HEK293T (cell line): ENCODE results near the gene DDX3X.
A peak's percentile ranks its signal among the peaks of the same experiment; 100 is the strongest.

Experiments
- CTCF ChIA-PET: fragments of 350-600 bp; formaldehyde crosslinking; extraction: SDS; loops from one replicate; lab custom pipeline; 2021; ENCODE audit warnings: antibody characterized with exemption, inconsistent platforms; lab: Yijun Ruan, JAX
- POLR2A ChIA-PET: fragments of 350-600 bp; formaldehyde crosslinking; extraction: SDS; loops from one replicate; lab custom pipeline; 2020; ENCODE audit warnings: antibody characterized with exemption, inconsistent platforms; lab: Yijun Ruan, JAX
- DNase-seq: peaks from one replicate; pipeline ENCODE4 v3.0.0; 2012; ENCODE audit warnings: mixed read lengths; ENCODE audit errors: extremely low spot score
- ARNT ChIP-seq: fragments of 450-650 bp; IDR thresholded peaks from 2 replicates; pipeline ENCODE4 v1.6.1; 2017; ENCODE audit warnings: mild to moderate bottlenecking
- BHLHE40 ChIP-seq: fragments of 450-650 bp; IDR thresholded peaks from 2 replicates; pipeline ENCODE4 v1.6.1; 2016; ENCODE audit warnings: mild to moderate bottlenecking, moderate library complexity, borderline replicate concordance
- CTBP1 ChIP-seq: fragments of 450-650 bp; IDR thresholded peaks from 2 replicates; pipeline ENCODE4 v1.6.1; 2016; ENCODE audit warnings: borderline replicate concordance
- ELF4 ChIP-seq: fragments of 450-650 bp; IDR thresholded peaks from 2 replicates; pipeline ENCODE4 v1.6.1; 2017; ENCODE audit warnings: antibody characterized with exemption
- FOXA1 ChIP-seq: fragments of 450-650 bp; IDR thresholded peaks from 2 replicates; pipeline ENCODE4 v1.6.1; 2016; ENCODE audit warnings: mild to moderate bottlenecking
- FOXK2 ChIP-seq: fragments of 450-650 bp; IDR thresholded peaks from 2 replicates; pipeline ENCODE4 v1.6.1; 2016; ENCODE audit warnings: mild to moderate bottlenecking
- FOXM1 ChIP-seq: fragments of 450-650 bp; IDR thresholded peaks from 2 replicates; pipeline ENCODE4 v1.6.1; 2017; ENCODE audit warnings: mild to moderate bottlenecking, borderline replicate concordance
- HDGF ChIP-seq: fragments of 450-650 bp; IDR thresholded peaks from 2 replicates; pipeline ENCODE4 v1.6.1; 2017; ENCODE audit warnings: antibody characterized with exemption, borderline replicate concordance
- L3MBTL2 ChIP-seq: fragments of 450-650 bp; conservative IDR thresholded peaks from 2 replicates; pipeline ENCODE4 v1.6.1; 2016; ENCODE audit warnings: mild to moderate bottlenecking
- LEF1 ChIP-seq: fragments of 450-650 bp; IDR thresholded peaks from 2 replicates; pipeline ENCODE4 v1.6.1; 2017; ENCODE audit warnings: mild to moderate bottlenecking, borderline replicate concordance
- NFRKB ChIP-seq: fragments of 450-650 bp; IDR thresholded peaks from 2 replicates; pipeline ENCODE4 v1.6.1; 2016; ENCODE audit warnings: mild to moderate bottlenecking, moderate library complexity
- PKNOX1 ChIP-seq: fragments of 450-650 bp; IDR thresholded peaks from 2 replicates; pipeline ENCODE4 v1.6.1; 2016
- SP1 ChIP-seq: fragments of 450-650 bp; IDR thresholded peaks from 2 replicates; pipeline ENCODE4 v1.6.1; 2017
- SUZ12 ChIP-seq: fragments of 450-650 bp; IDR thresholded peaks from 2 replicates; pipeline ENCODE4 v1.6.1; 2016; ENCODE audit warnings: mild to moderate bottlenecking
- TARDBP ChIP-seq: fragments of 450-650 bp; IDR thresholded peaks from 2 replicates; pipeline ENCODE4 v1.6.1; 2016
- ZNF384 ChIP-seq: fragments of 450-650 bp; IDR thresholded peaks from 2 replicates; pipeline ENCODE4 v1.6.1; 2016

Gene DDX3X

GRCh38 chrX:41332005-41332404 is 2.0 kb upstream of the DDX3X start:
- ChIA-PET CTCF (interaction anchor here (0.6 kb wide), 1 partner anchor 22 kb away, joined by 3 read pairs; no protein-coding TSS in a partner anchor), POLR2A (interaction anchor here (0.9 to 1.0 kb wide), 2 partner anchors 9 to 110 kb away, joined by 3 read pairs; no protein-coding TSS in a partner anchor)
- DNase-seq, result no peak
- no peak for TF ChIP-seq CTBP1
- no peak for TF ChIP-seq FOXA1
- no peak for TF ChIP-seq NFRKB

- DNase-seq, result no peak
- CTCF ChIA-PET, result no interaction called here
- POLR2A ChIA-PET, result no interaction called here
- no peak for TF ChIP-seq LEF1
- no peak for TF ChIP-seq SUZ12
- no peak for TF ChIP-seq TARDBP
- no peak for TF ChIP-seq FOXM1
- no peak for TF ChIP-seq SP1
- TF ChIP-seq CTBP1, result no peak
- TF ChIP-seq PKNOX1, result no peak
- TF ChIP-seq L3MBTL2, result no peak
- no peak for TF ChIP-seq HDGF
- no peak for TF ChIP-seq BHLHE40
- TF ChIP-seq ARNT, result no peak
- no peak for TF ChIP-seq FOXA1
- no peak for TF ChIP-seq NFRKB
- no peak for TF ChIP-seq ELF4
- TF ChIP-seq FOXK2, result no peak
- no peak for TF ChIP-seq ZNF384
These were observed 1.5 kb upstream of the DDX3X start for GRCh38 chrX:41332408-41333002.

GRCh38 chrX:41333003-41333743 is 789 bp upstream of the DDX3X start:
- peak; percentile 82 for DNase-seq
- POLR2A ChIA-PET, result interaction anchor here (0.6 to 1.4 kb wide), 44 partner anchors 8 to 228 kb away, joined by 3 to 20 read pairs (median 5); no protein-coding TSS in a partner anchor
- CTCF ChIA-PET, result interaction anchor here (1.0 kb wide), 1 partner anchor 110 kb away, joined by 3 read pairs; no protein-coding TSS in a partner anchor
- TF ChIP-seq ELF4 (peak; percentile 68), TARDBP (peak; percentile 65; the same call in 1 of the 2 replicates), NFRKB (peak; percentile 97), BHLHE40 (peak; percentile 38; the same call in 1 of the 2 replicates), ARNT (no peak), LEF1 (no peak), FOXA1 (no peak), CTBP1 (peak; percentile 23; the same call in 1 of the 2 replicates), L3MBTL2 (peak; percentile 100)

GRCh38 chrX:41334363-41335197 is 618 bp downstream of the DDX3X start:
- CTCF ChIA-PET, result no interaction called here
- TF ChIP-seq L3MBTL2 (no peak; the same call in none of the 2 replicates), NFRKB (peak; percentile 63; the same call in 1 of the 2 replicates), FOXM1 (peak; percentile 23; the same call in 1 of the 2 replicates)
- POLR2A ChIA-PET, result interaction anchor here (0.6 to 1.5 kb wide), 34 partner anchors 9 to 227 kb away, joined by 3 to 20 read pairs (median 4); no protein-coding TSS in a partner anchor
- peak; percentile 76 for DNase-seq

GRCh38 chrX:41335198-41335957 is 1.4 kb downstream of the DDX3X start:
- no peak for DNase-seq
- CTCF ChIA-PET, result no interaction called here
- TF ChIP-seq LEF1, result no peak
- no peak for TF ChIP-seq NFRKB
- TF ChIP-seq ELF4, result no peak
- no peak for TF ChIP-seq ZNF384
- no peak for TF ChIP-seq FOXA1
- TF ChIP-seq FOXK2, result no peak
- no peak for TF ChIP-seq PKNOX1
- TF ChIP-seq L3MBTL2, result no peak
- no peak for TF ChIP-seq HDGF
- no peak for TF ChIP-seq SUZ12
- no peak for TF ChIP-seq FOXM1
- POLR2A ChIA-PET, result interaction anchor here (0.6 to 1.5 kb wide), 5 partner anchors 12 to 112 kb away, joined by 3 to 4 read pairs (median 3); no protein-coding TSS in a partner anchor

GRCh38 chrX:41335958-41336331 is 2.0 kb downstream of the DDX3X start:
- ChIA-PET CTCF (no interaction called here), POLR2A (interaction anchor here (0.7 to 1.5 kb wide), 4 partner anchors 12 to 112 kb away, joined by 3 to 4 read pairs (median 3); no protein-coding TSS in a partner anchor)
- no peak for DNase-seq
- TF ChIP-seq TARDBP (no peak), FOXA1 (no peak), HDGF (no peak), LEF1 (no peak), ARNT (no peak), SP1 (no peak), PKNOX1 (no peak), SUZ12 (no peak), BHLHE40 (no peak), ELF4 (no peak), FOXM1 (no peak), CTBP1 (no peak), L3MBTL2 (no peak)
